DOHH2 (cell line): ENCODE measurements around the gene PTPRZ1.

Source experiments
- H3F3A ChIP-seq: fragments of 200-600 bp; sonication (generic), shearing (Covaris generic); 2 replicates; pipeline ENCODE4 v1.6.0; 2016; ENCODE audit warnings: antibody characterized with exemption, mild to moderate bottlenecking; ENCODE audit not compliant: control insufficient read depth, insufficient read depth
- H3K27ac ChIP-seq: fragments of 200-600 bp; sonication (generic); 2 replicates; pipeline ENCODE4 v1.5.1; 2014; ENCODE audit warnings: low read depth, mild to moderate bottlenecking, low read length, moderate library complexity
- H3K27me3 ChIP-seq: fragments of 200-600 bp; sonication (generic); 2 replicates; pipeline ENCODE4 v1.6.1; 2014; ENCODE audit warnings: mild to moderate bottlenecking, low read length, mixed read lengths; ENCODE audit not compliant: control insufficient read depth
- H3K36me3 ChIP-seq: fragments of 200-600 bp; sonication (generic); 2 replicates; pipeline ENCODE4 v1.6.1; 2014; ENCODE audit warnings: mild to moderate bottlenecking, low read length, moderate library complexity, mixed read lengths; ENCODE audit not compliant: control insufficient read depth
- H3K4me1 ChIP-seq: fragments of 200-600 bp; sonication (generic); 2 replicates; pipeline ENCODE4 v1.6.1; 2014; ENCODE audit warnings: mild to moderate bottlenecking, low read length, mixed read lengths; ENCODE audit not compliant: control insufficient read depth
- H3K4me2 ChIP-seq: fragments of 200-600 bp; sonication (generic); 2 replicates; pipeline ENCODE4 v1.6.0; 2014; ENCODE audit warnings: mild to moderate bottlenecking, low read length, moderate library complexity
- H3K4me3 ChIP-seq: fragments of 200-600 bp; sonication (generic); 2 replicates; pipeline ENCODE4 v1.5.1; 2014; ENCODE audit warnings: mild to moderate bottlenecking, low read length, mixed read lengths
- H3K79me2 ChIP-seq: fragments of 200-600 bp; sonication (generic); 2 replicates; pipeline ENCODE4 v1.6.1; 2014; ENCODE audit warnings: mild to moderate bottlenecking, low read length, mixed read lengths; ENCODE audit not compliant: control insufficient read depth
- H3K9me2 ChIP-seq: fragments of 200-600 bp; sonication (generic); replicated peaks from 2 replicates; pipeline ENCODE4 v1.6.1; 2014; ENCODE audit warnings: mild to moderate bottlenecking, low read length, mixed read lengths; ENCODE audit not compliant: control insufficient read depth
- H3K9me3 ChIP-seq: fragments of 200-600 bp; sonication (generic); 2 replicates; pipeline ENCODE4 v1.6.1; 2014; ENCODE audit warnings: antibody characterized with exemption, low read length, mixed read lengths; ENCODE audit not compliant: control insufficient read depth, insufficient read depth
- H4K20me1 ChIP-seq: fragments of 200-600 bp; sonication (generic); 2 replicates; pipeline ENCODE4 v1.6.0; 2014; ENCODE audit warnings: low read depth, mild to moderate bottlenecking, antibody characterized with exemption, low read length, moderate library complexity; ENCODE audit not compliant: control insufficient read depth, insufficient read depth
- EZH2phosphoT487 ChIP-seq: fragments of 200-600 bp; sonication (generic); IDR thresholded peaks from 2 replicates; pipeline ENCODE4 v1.6.1; 2017; ENCODE audit warnings: borderline replicate concordance, mild to moderate bottlenecking, antibody characterized with exemption, low read length, moderate library complexity, mixed read lengths
- TF ChIP-seq, protein P1 (sequence below): fragments of 200-600 bp; sonication (generic); IDR thresholded peaks from one replicate; pipeline ENCODE4 v1.5.1; 2014; ENCODE audit warnings: antibody characterized with exemption, mild to moderate bottlenecking, low read depth, low read length; ENCODE audit not compliant: poor library complexity, severe bottlenecking

The PTPRZ1 gene

DNA sequence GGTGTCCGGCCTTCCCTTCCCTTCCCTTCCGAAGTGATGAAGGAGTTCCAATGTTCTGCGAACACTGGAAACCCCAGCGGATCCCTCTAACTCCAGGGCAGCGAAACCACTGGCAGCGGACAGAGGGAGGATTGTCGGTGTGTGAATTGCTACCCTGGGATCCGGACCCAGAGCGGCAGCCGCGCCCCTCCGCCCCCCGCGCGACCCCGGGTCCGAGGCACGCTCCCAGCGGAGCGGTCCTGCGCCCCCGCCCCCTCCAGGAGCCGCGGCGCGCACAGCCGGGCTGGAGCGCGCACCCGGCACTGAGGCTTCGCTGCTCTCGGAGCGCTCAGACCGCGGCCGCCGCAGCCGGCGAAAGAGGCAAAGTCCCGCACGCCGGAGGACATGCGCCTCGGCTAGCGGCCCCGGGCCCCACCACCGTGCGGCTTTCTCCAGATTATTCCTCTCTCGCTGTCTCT, at the start of gene PTPRZ1:
Gene PTPRZ1 (plus strand): TSS at position 331 of the 458 bp plus-strand sequence. CDS start 339 bp downstream, outside the sequence.
- no peaks in the 10 kb centered on the region for H3K4me1 ChIP-seq
- no peaks in the 10 kb centered on the region for H3F3A ChIP-seq
- no peaks in the 10 kb centered on the region for H3K9me2 ChIP-seq
- no peaks in the 10 kb centered on the region for H3K9me3 ChIP-seq
- H3K4me2 ChIP-seq, result no peak within 1 kb of the TSS
- H4K20me1 ChIP-seq, result no peaks in the 10 kb centered on the region
- H3K36me3 ChIP-seq, result no peaks in the 10 kb centered on the region
- no peak within 1 kb of the TSS for H3K27ac ChIP-seq
- no peaks in the 10 kb centered on the region for H3K27me3 ChIP-seq
- no peak for TF ChIP-seq EZH2phosphoT487
- TF ChIP-seq, protein P1, sequence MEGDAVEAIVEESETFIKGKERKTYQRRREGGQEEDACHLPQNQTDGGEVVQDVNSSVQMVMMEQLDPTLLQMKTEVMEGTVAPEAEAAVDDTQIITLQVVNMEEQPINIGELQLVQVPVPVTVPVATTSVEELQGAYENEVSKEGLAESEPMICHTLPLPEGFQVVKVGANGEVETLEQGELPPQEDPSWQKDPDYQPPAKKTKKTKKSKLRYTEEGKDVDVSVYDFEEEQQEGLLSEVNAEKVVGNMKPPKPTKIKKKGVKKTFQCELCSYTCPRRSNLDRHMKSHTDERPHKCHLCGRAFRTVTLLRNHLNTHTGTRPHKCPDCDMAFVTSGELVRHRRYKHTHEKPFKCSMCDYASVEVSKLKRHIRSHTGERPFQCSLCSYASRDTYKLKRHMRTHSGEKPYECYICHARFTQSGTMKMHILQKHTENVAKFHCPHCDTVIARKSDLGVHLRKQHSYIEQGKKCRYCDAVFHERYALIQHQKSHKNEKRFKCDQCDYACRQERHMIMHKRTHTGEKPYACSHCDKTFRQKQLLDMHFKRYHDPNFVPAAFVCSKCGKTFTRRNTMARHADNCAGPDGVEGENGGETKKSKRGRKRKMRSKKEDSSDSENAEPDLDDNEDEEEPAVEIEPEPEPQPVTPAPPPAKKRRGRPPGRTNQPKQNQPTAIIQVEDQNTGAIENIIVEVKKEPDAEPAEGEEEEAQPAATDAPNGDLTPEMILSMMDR, result no peak
- no peak within 1 kb of the TSS for H3K4me3 ChIP-seq
- no peaks in the 10 kb centered on the region for H3K79me2 ChIP-seq

DNA sequence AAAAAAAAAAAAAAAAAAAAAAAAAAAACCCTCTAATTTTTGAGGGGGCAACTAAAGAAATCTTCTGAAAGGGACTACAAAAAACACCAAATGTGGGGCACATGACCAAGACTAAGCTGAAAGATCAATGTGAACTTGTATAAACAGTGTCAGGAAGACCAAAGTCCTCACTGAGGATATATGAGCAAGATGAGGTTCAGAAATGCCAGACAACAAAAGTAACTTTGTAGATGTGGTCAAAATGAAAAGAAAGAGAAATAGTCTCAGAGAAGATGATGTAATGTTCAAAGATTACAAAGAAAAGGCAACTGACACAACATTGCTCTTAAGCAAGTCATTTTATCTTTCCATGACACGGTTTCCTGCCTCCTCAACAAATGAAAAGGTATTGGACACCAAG, 48.7 kb upstream of the PTPRZ1 start:
- H4K20me1 ChIP-seq, result no peaks in the 10 kb centered on the region
- TF ChIP-seq, protein P1, result no peak
- TF ChIP-seq EZH2phosphoT487, result no peak

DNA sequence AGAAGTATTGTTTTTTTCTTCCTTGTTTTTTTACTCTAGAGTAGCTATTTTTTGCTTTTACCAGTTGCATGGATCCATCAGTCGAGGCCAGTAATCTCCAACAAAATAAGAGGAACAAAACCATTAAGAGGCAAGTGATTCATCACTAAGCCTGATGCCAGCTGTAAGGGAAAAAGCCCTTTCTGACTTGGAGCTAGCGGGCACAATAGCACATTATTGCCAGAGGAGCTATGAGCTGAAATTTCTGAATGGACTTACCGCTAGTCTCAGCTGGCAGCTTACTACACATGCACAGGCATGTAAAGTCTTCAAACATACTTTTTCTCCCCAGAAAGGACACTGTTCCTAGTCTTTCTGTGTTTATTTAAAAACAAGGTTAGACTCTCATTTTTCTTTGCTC, 41.6 kb upstream of the PTPRZ1 start:
- no peaks in the 10 kb centered on the region for H4K20me1 ChIP-seq
- H3K9me3 ChIP-seq, result no peaks in the 10 kb centered on the region
- no peaks in the 10 kb centered on the region for H3K36me3 ChIP-seq
- H3K4me2 ChIP-seq, result no peak overlapping the region
- no peaks in the 10 kb centered on the region for H3K27me3 ChIP-seq
- TF ChIP-seq EZH2phosphoT487, result no peak
- TF ChIP-seq, protein P1, result no peak
- H3K79me2 ChIP-seq, result no peaks in the 10 kb centered on the region
- H3K9me2 ChIP-seq, result no peaks in the 10 kb centered on the region
- no peak overlapping the region for H3K4me3 ChIP-seq
- H3K4me1 ChIP-seq, result no peaks in the 10 kb centered on the region
- no peaks in the 10 kb centered on the region for H3F3A ChIP-seq
- no peak overlapping the region for H3K27ac ChIP-seq

More for the DNA sequence above, 48.7 kb upstream of the PTPRZ1 start:
- Histone ChIP-seq H3K4me1 (no peaks in the 10 kb centered on the region), H3K79me2 (no peaks in the 10 kb centered on the region), H3K9me3 (no peaks in the 10 kb centered on the region), H3K27me3 (no peaks in the 10 kb centered on the region), H3K36me3 (no peaks in the 10 kb centered on the region), H3K4me2 (no peak overlapping the region), H3F3A (no peaks in the 10 kb centered on the region), H3K27ac (no peak overlapping the region), H3K9me2 (no peaks in the 10 kb centered on the region), H3K4me3 (no peak overlapping the region)
